Esophagus squamous epithelium (tissue), 4 donors: ENCODE measurements around the gene CPOX.

Experiments used
- CTCF ChIP-seq, 6 experiments: fragments of 450-650 bp in 4 of 6; fragments of 200-600 bp in 2 of 6; sonication (generic) in 2 of 6; IDR thresholded peaks; one replicate each; pipeline ENCODE4 v1.5.1; 2016 to 2019; ENCODE audit warnings: antibody characterized with exemption in 6 of 6, mild to moderate bottlenecking in 4 of 6, moderate library complexity in 4 of 6
- POLR2A ChIP-seq, 4 donors: fragments of 450-650 bp; IDR thresholded peaks; one replicate each; pipeline ENCODE4 v1.6.1; 2017; ENCODE audit warnings: antibody characterized with exemption in 4 of 4, mild to moderate bottlenecking in 4 of 4, moderate library complexity in 3 of 4

- no peak for TF ChIP-seq POLR2A (IDR thresholded peaks at IDR 0.05)
- TF ChIP-seq CTCF (IDR thresholded peaks at IDR 0.05) = no peak
These were observed 38.4 kb downstream of the CPOX start for GRCh38 chr3:98555025-98555379.
